Measurements from ENCODE around the gene C8G. TPM values are rescaled to one million over a fixed set of nuclear protein-coding genes. Genes with fewer than 3 reads are reported as not detected.

The C8G gene
- total RNA-seq, 2 donors from 2014 or later: not detected

DNA sequence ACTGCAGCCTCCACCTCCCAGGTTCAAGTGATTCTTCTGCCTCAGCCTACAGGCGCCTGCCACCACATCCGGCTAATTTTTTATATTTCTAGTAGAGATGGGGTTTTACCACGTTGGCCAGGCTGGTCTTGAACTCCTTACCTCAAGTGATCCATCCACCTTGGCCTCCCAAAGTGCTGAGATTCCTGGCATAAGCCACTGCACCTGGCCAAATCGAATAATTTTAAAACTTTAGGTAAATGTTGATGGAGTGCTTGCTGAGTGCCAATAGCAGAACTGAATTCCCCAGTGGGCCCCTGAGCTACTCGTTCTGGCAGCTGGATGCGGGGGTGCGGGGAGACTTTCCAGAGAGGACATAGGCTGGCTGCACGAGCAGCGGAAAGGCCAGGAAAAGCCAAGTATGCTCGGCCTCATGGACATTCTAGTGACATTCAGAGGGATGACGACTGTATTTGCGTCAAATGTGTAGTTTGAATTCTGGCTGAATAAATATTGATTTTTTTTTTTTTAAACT lies 41.9 kb upstream of the C8G start:
- TF ChIP-seq POLR2AphosphoS5 (IDR thresholded peaks at IDR 0.05): peak; percentile 34
- TF ChIP-seq, protein P1, sequence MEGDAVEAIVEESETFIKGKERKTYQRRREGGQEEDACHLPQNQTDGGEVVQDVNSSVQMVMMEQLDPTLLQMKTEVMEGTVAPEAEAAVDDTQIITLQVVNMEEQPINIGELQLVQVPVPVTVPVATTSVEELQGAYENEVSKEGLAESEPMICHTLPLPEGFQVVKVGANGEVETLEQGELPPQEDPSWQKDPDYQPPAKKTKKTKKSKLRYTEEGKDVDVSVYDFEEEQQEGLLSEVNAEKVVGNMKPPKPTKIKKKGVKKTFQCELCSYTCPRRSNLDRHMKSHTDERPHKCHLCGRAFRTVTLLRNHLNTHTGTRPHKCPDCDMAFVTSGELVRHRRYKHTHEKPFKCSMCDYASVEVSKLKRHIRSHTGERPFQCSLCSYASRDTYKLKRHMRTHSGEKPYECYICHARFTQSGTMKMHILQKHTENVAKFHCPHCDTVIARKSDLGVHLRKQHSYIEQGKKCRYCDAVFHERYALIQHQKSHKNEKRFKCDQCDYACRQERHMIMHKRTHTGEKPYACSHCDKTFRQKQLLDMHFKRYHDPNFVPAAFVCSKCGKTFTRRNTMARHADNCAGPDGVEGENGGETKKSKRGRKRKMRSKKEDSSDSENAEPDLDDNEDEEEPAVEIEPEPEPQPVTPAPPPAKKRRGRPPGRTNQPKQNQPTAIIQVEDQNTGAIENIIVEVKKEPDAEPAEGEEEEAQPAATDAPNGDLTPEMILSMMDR (IDR thresholded peaks at IDR 0.05): no peak
- no peak for DNase-seq (ENCODE audit: low spot score)
- intact Hi-C loops (cut with DNase I): no loop called here
- no peaks in the 10 kb centered on the region for H3K27me3 ChIP-seq (replicated peaks; ENCODE audit: insufficient read depth)
- H3K4me1 ChIP-seq (replicated peaks): peaks cover 7% of the 10 kb centered on the region
- no peaks in the 10 kb centered on the region for H3K9me3 ChIP-seq
- WGBS: 47% methylated on average over 12 of the region's 12 CpGs
- H3K4me3 ChIP-seq: no peak overlapping the region
- H3K27ac ChIP-seq: peak overlapping the region; percentile 77 to 78
- no peaks in the 10 kb centered on the region for H3K36me3 ChIP-seq

DNA sequence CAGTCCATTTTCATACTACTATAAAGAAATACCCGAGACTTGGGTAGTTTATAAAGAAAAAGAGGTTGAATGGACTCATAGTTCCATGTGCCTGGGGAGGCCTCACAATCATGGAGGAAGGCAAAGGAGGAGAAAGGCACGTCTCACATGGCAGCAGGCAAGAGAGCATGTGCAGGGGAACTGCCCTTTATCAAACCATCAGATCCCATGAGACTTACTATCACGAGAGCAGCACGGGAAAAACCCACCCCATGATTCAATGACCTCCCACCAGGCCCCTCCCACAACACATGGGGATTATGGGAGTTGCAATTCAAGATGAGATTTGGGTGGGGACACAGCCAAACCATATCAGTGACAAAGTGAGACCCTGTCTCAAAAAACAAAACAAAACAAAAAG lies 38.8 kb upstream of the C8G start:
- no peak for DNase-seq (ENCODE audit: low spot score)
- Histone ChIP-seq H3K4me1 (replicated peaks) (peaks cover 7% of the 10 kb centered on the region), H3K27me3 (replicated peaks; ENCODE audit: insufficient read depth) (no peaks in the 10 kb centered on the region), H3K9me3 (no peaks in the 10 kb centered on the region), H3K36me3 (no peaks in the 10 kb centered on the region), H3K27ac (no peak overlapping the region), H3K4me3 (no peak overlapping the region)
- TF ChIP-seq, protein P1 (IDR thresholded peaks at IDR 0.05): no peak
- no peak for TF ChIP-seq POLR2AphosphoS5 (IDR thresholded peaks at IDR 0.05)
- TF ChIP-seq POLR2A (IDR thresholded peaks at IDR 0.05): no peak
- intact Hi-C loops (cut with DNase I): no loop called here
- WGBS: 82% methylated on average over 4 of the region's 4 CpGs

DNA sequence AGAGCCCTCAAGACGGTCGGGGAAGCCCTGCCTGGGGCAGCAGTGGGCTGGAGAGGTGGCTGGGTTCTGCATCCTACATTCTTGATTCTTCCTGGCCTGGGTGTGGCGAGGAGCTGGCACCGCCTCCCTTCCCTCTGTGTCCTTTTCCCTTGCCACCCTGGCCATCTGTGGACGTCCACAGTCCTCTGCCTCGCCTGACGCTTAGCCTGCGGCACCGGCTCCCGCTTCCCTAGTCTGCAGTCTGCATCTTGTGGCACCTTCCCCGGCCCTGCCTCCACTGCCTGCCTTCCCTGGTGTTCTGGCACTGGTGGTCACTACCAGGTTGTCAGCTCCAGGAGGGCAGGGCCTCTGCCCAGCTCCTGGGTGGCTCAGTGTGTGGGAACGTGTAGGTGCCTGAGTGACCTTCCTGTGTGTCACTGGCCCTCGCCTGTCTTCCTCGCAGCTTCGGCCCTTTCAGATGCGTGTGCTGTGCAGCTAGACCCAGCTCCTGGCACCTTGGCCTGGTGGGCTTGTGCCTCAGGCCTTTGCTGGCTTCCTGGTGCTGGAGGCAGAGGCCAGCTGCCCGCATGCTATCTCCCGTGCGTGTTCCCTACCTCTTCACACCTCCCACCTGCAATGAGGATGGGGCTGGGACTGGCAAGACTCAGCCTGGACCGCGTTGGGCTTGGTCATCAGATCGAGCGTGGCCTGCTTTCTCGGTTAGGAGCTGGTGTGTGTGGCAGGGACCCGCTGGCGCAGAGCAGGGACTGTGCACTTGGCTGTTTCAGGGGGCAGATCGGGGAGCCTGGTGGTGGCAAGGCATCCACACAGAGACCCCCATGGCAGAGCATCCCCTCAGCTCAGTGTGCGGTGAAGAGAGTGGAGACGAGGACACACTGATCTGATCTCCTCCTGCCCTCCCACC lies 37.8 kb upstream of the C8G start:
- Histone ChIP-seq H3K36me3 (no peaks in the 10 kb centered on the region), H3K27me3 (replicated peaks; ENCODE audit: insufficient read depth) (no peaks in the 10 kb centered on the region), H3K27ac (no peak overlapping the region), H3K4me1 (replicated peaks) (peaks cover 2% of the 10 kb centered on the region), H3K9me3 (no peaks in the 10 kb centered on the region), H3K4me3 (no peak overlapping the region)
- intact Hi-C loops (cut with DNase I): no loop called here
- 94% methylated on average over 28 of the region's 29 CpGs for WGBS
- DNase-seq (ENCODE audit: low spot score): no peak
- no peak for TF ChIP-seq POLR2A (IDR thresholded peaks at IDR 0.05)
- TF ChIP-seq, protein P1 (IDR thresholded peaks at IDR 0.05): no peak
- TF ChIP-seq POLR2AphosphoS5 (IDR thresholded peaks at IDR 0.05): no peak

DNA sequence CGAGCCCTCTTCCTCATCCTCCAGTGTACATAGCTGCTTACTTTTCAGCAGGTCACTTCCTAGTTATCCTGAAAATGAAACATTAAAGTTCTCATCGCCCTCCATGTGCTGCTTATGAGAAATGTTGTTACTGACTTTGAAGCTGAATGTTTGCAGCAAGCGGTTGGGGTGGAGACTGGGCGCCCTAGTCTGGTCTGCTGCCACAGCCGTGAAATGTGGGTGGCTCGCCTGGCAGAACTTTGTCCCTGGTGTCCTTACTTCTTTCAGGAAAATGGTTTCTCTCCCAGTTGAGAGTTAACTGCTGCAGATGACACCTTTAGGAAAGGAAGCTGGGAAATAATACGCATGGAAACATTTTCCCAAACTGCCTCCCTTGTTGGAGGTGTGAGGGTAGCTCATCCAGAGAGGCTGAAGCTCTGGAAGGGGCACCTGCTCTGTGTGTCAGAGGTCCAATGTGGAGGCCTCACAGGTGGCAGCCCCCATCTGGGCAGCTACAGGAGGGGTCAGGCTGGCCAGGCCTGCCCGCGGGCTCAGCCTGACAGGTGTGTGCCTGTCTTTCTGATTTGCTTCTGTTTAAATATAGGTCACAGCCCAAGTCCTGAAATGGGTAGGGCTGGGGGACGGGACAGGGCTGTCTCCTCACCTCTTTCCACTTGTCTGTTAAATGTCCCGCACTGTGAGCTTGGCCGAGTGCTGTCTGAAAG lies 34.7 kb upstream of the C8G start:
- Histone ChIP-seq H3K4me3 (no peak overlapping the region), H3K36me3 (no peaks in the 10 kb centered on the region), H3K4me1 (replicated peaks) (no peaks in the 10 kb centered on the region), H3K27ac (no peak overlapping the region), H3K27me3 (replicated peaks; ENCODE audit: insufficient read depth) (no peaks in the 10 kb centered on the region), H3K9me3 (no peaks in the 10 kb centered on the region)
- WGBS: 89% methylated on average over 12 of the region's 12 CpGs
- intact Hi-C loops (cut with DNase I): no loop called here
- no peak for DNase-seq (ENCODE audit: low spot score)
- TF ChIP-seq POLR2A (IDR thresholded peaks at IDR 0.05) (no peak), POLR2AphosphoS5 (IDR thresholded peaks at IDR 0.05) (no peak)
- TF ChIP-seq, protein P1 (IDR thresholded peaks at IDR 0.05): no peak

Data from prostate gland (tissue), 2 donors.